Right forelimb (tissue), 1 donor: Measurements from ENCODE around the gene NSG1.
"Not testable (repeated sequence)": the region's sequence is repeated elsewhere in the genome, so short reads cannot be mapped to it uniquely, and the experiment has no call there.

Experiments
- DNase-seq: peaks from one replicate; pipeline ENCODE4 v3.0.0-alpha.2; 2018

NSG1 gene

DNA sequence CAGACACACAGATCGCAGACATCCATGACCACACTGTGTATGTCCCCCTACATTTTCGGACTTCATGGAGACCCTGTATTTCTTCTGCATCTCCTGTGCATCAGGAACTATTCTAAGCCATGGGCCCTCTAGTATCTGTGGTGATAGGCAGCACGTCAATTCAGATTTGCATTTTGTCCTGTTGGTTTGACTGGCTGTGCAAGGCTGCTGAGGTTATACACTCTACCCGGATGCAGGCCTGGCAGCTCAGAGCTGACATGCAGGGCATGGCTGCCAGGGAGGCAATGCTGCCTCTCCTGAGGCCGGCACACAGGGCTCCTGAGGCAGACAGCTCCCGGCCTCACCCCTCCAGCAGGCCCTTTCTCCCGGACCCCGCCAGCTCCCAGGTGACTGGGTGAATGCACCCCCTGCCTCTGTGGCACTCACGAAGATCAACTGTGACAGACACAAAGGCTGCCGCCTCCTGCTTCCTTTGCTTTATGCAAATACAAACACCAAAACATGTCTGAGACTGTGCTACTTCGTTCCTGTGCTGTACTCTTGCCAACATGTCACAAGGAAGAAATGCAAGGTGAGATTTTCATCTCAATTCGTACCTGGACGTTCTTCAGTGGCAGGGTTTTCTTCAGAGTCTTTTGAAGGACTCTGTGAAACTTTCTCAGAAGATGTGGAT is 51.0 kb downstream of the NSG1 start:
- no peak for DNase-seq

DNA sequence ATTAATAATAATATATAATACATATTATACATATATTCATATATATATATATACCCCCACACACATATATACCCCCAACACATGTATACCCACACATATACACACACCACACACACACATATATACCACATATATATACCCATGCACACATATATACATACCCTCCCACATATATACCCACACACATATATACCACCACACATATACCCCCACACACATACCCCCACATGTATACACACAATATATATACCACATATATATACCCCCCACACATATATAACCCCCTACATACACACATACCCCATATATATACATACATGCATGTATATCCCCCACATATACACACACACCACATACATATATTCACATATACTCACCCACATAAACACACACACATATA is 52.0 kb downstream of the NSG1 start:
- no peak for DNase-seq

DNA sequence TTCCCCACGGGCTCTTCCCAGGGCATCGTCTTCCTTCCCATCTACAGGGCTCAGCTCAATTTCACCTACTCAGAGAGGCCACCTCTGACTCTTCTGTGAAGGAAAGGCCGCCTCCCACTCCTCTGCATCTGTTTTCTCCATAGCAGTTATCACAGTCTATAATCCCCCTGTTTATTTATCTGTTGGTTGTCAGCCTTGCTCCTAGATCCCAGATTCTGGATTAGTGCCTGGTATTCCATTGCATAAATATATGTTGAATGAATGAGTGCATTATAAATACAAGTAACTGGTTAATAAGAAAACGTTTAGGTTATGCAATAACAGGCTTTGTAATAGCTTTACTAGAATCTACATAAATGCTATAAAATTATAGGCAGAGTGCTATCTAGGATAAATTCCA is 52.9 kb downstream of the NSG1 start:
- DNase-seq, result no peak

DNA sequence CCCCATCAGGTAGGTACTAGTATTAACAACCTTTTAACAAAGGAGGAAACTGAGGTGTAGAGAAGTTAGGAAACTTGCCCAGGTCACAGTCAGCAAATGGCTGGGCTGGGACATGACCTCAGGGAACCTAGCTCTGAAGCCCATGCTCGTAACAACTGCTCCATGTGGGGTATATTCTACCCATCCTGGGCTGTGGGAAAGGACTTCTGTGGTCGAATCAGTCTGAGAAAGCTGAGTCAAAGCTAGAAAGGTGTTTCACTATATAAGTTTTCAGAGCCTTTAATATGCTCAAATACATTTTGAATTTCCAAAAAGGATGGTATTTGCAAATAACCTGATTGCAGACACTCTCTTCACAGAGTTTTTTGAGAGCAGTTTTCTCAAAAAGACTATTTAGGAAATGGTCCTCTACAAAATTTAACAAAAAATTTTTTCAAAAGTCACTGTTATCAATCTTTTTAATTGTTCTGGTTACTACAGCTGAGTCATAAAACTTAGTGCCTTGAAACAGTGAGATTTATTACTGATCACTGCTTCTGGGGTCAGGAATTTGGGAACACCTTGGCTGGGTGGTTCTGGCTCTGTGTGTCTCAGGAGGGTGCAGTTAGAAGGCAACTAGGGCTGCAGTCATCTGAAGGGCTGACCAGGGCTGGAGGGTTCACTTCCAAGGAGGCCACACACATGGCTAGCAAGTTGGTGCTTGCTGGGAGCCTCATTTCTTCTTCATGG is 53.6 kb downstream of the NSG1 start:
- DNase-seq, result no peak

DNA sequence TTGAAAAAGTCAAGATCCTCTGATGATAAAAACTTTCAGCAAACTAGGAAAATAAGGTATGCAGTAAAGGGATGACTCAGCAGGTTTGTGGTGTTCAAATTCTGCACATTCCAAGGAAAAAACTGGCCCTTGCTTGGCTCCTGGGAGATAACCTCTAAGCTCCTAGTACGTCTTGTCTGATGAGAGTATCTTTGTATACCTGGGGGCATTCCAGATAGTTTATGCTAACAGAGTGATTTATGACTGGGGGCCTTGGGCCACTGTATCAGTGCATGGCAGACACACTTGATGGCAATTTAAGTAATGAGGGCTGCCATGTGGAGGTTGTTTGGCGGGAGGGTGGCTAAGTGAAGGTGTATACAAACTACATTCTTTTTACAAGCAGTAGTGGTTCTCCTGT is 56.9 kb downstream of the NSG1 start:
- no peak for DNase-seq

DNA sequence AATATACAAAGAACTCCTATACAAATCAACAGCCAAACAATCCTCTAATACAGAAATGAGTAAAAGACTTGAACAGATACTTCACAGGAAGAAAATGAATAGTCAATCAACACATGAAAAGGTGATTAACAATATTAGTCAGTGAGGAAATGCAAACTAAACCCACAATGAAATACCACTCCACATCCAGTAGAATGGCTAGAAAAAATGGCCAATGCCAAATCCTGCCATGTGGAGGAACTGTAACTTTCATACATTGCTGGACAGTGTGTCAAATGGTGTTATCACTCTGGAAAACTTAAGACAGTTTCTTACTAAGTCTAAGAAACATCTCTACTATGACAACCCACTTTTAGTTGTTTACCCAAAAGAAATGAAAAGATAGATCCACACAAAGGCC is 59.5 kb downstream of the NSG1 start:
- no peak for DNase-seq

DNA sequence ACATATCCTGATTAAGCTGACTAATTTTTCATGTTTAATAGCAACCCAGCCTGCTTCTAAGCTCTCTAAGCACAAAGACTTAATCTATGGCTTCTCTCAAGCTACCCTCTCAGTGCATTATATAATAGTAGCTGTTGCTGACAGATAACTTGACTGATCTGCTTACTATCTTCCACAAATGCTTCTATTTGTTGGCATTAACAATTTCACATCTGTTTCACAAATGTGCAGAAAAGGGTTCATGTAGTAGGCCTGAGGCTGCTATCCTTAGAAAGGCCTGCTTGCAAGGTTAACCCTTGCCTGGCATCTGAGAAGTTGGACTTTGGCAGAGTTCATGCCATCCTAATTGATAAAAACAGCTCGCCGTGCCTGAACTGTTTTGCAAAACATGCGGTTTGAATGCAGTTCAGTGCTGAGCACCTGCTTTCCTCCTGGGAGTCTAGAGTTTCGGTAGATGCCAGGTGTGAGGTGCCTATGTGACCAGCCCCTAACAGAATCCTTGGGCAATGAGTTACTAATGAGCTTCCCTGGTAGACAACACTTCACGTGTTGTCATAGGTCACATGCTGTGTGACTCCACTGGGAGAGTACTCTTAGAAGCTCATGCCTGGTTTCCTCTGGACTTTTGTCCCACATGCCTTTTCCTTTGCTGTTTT is 68.4 kb downstream of the NSG1 start:
- DNase-seq, result no peak

DNA sequence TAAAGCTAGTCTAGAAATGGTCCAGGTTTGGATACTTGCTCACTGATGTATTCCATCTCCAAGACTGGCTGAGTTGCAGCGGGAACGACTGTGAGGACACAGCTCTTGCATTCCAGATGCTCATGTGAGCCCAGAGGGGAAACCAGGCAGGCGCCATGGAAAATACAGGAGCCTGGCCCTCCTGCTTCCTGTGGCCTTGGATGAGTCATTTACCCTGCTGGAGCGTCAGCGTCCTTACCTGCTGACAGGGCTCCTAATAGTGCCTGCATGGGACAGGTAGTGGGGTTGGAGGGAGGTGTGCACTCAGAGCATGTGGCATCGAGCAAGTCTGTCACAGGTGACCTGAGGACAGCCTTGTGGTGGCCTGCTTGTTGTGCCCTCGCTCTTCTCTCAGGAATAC is 69.4 kb downstream of the NSG1 start:
- DNase-seq, result no peak

DNA sequence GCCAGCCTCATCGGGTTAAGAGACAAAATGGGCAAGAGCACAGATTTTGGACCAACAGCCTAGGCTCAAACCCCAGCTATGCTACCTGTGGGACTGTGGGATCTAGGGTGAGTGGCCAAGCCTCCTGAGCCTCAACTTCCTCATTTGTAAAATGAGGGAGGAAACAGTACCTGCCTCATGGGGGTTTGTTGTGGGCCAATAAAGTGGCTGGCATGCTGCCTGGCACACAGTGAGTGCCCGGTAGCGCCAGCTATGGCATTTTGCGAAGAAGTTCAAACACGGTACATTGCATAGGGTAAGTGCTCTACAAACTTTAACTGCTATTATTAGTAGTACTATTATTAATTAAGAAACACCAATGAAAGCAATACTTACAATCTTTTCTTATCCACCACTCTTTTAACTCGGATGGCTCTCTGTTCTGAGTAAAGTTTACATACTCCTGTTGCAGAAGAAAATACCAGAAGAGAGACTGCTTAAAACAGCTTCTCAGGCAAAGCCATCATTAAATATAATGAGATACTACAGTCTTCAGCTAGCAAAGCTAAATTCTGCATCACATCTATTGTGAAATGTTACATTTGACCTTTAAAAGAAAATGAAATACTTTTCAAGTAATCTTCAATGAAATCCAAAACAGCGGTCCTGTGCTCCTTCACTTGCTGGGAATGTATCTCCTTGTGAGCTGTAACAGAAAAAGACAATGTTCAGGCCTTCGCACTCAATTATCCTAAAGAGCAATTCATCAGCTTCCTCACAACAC is 70.1 kb downstream of the NSG1 start:
- no peak for DNase-seq

DNA sequence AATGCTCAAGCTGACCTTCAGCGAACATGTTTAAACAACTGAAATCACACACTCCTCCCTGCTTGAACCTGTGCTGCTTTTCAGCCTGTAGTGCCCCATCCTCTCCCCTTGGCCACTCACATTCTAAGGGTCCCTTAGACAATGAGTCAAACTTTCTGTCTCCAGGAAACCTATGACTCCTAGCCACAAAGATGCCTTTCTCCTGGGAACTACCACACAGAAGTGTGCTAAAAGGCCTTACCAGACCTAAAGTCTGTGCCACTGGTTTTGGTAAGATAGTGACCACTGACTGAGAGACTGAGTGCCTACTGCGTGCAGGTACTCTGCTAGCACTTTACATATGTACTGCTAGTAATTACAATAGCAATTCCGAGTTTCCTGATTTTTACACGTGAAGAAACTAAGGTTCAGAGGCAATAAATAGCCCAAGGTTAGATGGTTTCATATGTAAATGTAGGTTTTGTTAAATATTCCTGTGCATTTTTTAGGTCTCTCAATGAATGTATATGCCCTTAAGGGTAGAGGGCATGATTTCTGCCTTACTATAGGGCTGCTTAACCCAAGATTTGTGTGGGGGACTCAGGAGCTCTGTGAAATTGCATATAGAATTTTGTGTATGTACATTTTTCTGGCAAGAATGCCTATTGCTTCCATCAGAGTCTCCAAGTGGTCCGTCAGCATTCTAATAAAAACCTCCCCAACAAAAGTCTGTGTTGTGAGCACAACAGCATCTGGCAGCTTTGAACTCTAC is 71.1 kb downstream of the NSG1 start:
- no peak for DNase-seq

DNA sequence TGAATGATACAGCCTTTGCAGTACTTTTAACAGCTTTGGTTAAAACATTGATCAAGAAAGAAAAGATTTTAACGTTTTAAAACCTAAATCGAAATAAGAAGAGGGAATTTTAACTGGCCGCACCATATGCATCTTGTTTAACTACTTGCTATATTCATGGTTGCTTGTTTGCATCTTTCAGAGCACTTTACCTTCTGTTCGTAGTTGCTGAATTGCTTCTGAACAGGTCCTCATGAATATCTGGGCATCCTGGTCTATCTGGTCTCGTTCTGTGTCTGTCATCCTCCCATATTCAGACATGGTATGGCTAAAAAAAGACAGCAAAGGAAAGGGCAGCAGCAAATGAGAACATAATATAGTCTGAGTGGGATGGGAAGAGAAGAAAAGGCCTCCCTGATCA is 72.3 kb downstream of the NSG1 start:
- DNase-seq, result no peak

DNA sequence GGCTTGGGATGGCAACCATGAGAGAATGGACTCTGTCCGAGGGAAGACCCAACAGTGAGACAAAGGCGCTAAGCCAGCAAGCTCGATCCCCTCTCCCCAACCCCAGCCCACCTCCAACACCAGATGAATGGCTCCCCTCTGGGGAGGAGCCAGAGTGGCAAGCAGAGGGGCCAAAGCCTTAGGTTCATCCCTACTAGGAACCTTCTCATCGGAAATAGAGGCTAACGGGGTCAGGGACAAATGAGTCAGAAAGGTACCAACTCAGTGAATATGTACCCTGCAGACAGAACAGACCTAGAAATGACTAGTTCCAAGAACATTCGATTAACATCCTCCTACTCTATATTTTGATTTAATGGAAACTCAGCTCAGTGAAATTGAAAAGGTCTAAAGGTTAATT is 73.9 kb downstream of the NSG1 start:
- no peak for DNase-seq

DNA sequence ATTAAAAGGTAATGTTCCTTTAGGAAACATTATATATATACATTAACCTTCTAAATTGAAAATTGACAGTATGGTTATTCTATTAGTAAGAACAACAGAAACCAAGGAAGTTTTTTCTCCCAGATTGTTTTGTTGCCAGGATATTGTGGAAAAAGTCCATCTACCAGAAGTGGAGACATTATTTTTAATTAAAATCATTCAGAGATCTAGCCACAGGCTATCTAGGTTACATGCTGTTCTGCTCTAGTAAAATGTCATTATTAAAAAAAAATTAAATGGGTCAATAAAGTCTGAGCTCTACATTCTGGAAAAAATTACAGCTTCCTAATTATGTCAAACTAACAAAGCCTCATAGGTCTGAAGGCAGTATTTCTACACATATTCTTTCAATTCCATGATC is 74.3 kb downstream of the NSG1 start:
- DNase-seq, result no peak

DNA sequence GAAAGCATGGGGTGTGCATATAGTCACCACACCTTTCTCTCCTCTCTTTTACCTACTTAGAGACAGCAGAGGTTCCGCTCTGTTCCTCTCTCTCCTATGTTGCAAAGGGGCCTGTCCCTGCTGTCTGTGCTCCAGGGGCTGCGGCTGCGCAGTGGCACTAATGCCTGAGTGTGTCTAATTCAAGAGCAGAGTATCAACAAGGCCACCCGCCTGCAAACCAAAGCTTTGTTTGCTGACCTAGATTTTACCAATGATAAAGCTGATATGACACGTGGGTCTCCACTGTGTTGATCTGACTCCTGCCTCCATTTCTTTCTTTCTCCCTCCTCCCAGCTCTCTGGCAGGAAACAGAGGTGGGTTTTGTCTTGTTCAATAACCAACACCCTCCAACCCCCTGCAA is 74.9 kb downstream of the NSG1 start:
- no peak for DNase-seq

DNA sequence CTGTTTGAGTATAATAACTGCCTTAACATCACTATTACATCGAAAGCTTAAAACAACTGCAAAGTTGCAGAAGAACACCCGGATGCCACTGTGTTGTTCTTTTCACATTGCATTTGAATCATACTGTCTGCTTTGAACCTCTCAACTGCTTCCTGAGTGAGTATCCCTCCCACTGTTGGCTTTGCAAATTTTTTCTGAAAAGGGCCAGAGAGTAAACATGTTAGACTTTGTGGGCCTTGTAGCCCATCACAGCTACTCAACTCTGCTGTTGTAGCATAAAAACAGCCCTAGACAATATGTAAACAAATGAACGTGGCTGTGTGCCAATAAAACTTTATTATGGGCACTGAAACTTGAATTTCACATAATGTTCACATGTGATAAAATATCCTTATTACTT is 76.1 kb downstream of the NSG1 start:
- DNase-seq, result no peak

DNA sequence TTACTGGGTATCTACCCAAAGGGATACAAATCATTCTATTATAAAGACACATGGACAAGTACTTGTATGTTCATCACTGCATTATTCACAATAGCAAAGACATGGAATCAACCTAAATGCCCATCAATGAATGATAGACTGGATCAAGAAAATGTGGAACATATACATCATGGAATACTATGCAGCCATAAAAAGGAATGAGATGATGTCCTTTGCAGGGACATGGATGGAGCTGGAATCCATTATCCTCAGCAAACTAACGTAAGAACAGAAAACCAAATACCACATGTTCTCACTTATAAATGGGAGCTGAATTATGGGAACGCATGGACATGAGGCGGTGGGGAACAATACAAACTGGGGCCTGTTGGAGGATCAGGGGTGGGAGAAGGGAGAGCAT is 78.3 kb downstream of the NSG1 start:
- DNase-seq, result not testable (repeated sequence)
